Skeletal muscle tissue (tissue), 4 donors: ENCODE data around the gene KLK2. TPM values are rescaled to one million over a fixed set of nuclear protein-coding genes. Genes with fewer than 3 reads are reported as not detected.
"Not testable (repeated sequence)": the region's sequence is repeated elsewhere in the genome, so short reads cannot be mapped to it uniquely, and the experiment has no call there.

Experiments
- H3K27ac ChIP-seq: one replicate; pipeline ENCODE4 v1.7.0; 2013; ENCODE audit warnings: mild to moderate bottlenecking, low read depth, low read length, inconsistent platforms
- H3K27me3 ChIP-seq, 3 donors: one replicate each; pipeline ENCODE4 v1.7.0; 2013; ENCODE audit warnings: low read length in 3 of 3; ENCODE audit not compliant: control insufficient read depth in 3 of 3, insufficient read depth in 3 of 3
- H3K36me3 ChIP-seq, 3 donors: one replicate each; pipeline ENCODE4 v1.7.0; 2013; ENCODE audit warnings: low read length in 3 of 3; ENCODE audit not compliant: control insufficient read depth in 3 of 3, insufficient read depth in 3 of 3
- H3K4me1 ChIP-seq, 3 donors: one replicate each; pipeline ENCODE4 v1.7.0; 2013; ENCODE audit warnings: low read length in 3 of 3, mild to moderate bottlenecking in 3 of 3; ENCODE audit not compliant: control insufficient read depth in 3 of 3, insufficient read depth in 3 of 3
- H3K4me3 ChIP-seq, 3 donors: one replicate each; pipeline ENCODE4 v1.7.0; 2013; ENCODE audit warnings: low read length in 3 of 3
- H3K9ac ChIP-seq, 3 donors: one replicate each; pipeline ENCODE4 v1.7.0; 2013; ENCODE audit warnings: low read length in 3 of 3, mild to moderate bottlenecking in 3 of 3, moderate library complexity in 2 of 3, low read depth in 1 of 3
- H3K9me3 ChIP-seq, 3 donors: one replicate each; pipeline ENCODE4 v1.7.0; 2013; ENCODE audit warnings: low read length in 3 of 3; ENCODE audit not compliant: control insufficient read depth in 3 of 3
- total RNA-seq: library from RNA; depleted of rRNA; stranded (reverse); fragments of >200 nt; gene quantifications from one replicate; pipeline ENCODE4 v1.2.3, GENCODE V29; 2014
- donor health status: Osteomylitis.

Gene KLK2
- total RNA-seq, 1 donor from 2014 or later, result not detected

GRCh38 chr19:50890422-50891252, 17.4 kb downstream of the KLK2 start:
- Histone ChIP-seq H3K9me3 (no peaks in the 10 kb centered on the region), H3K27ac (no peak overlapping the region), H3K9ac (no peak overlapping the region), H3K4me3 (no peak overlapping the region), H3K27me3 (peaks cover 0 to 11% (median 6%) of the 10 kb centered on the region in 3 donors), H3K36me3 (no peaks in the 10 kb centered on the region), H3K4me1 (peaks cover 0 to 2% (median 0%) of the 10 kb centered on the region in 3 donors)

GRCh38 chr19:50891253-50891625, 18.0 kb downstream of the KLK2 start:
- H3K27me3 ChIP-seq, result peaks cover 0 to 11% (median 6%) of the 10 kb centered on the region in 3 donors
- H3K4me3 ChIP-seq, result no peak overlapping the region
- H3K27ac ChIP-seq, result no peak overlapping the region
- no peaks in the 10 kb centered on the region for H3K9me3 ChIP-seq
- peaks cover 0 to 2% (median 0%) of the 10 kb centered on the region in 3 donors for H3K4me1 ChIP-seq
- no peaks in the 10 kb centered on the region for H3K36me3 ChIP-seq
- no peak overlapping the region for H3K9ac ChIP-seq

DNA sequence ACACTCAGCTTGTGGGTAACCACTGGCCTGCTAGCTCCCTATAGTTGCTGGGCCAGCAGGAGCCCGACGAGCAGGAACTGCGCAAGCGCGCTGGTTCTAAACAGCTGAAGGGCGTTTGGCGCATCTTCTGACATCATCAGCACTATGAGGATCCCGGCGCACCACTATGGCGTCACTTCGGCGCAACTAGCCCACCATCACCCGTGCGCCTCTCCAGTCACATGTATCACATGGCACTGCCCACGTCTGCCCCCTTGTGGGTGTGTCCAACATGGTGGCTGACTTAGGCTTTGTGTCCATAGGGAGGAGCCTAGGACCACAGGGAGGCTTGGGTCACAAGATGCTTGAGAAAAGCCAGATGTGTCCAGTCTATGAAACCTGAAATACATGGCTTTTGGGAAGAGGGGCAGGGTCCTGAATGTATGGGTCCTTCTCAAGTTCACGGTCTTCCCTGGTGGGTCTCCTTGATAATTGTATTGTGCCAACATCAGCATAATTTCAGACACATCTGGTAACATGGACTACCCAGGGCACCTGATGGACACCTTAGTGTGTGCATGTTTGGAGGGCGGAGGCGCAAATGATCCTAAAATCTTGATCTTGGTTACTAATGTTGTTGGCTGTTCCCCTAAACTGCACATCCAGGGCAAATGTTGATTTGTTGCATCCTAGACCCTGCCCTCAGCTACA, 20.0 kb downstream of the KLK2 start:
- Histone ChIP-seq H3K27me3 (peaks cover 0 to 3% (median 0%) of the 10 kb centered on the region in 3 donors), H3K9ac (no peak overlapping the region), H3K27ac (no peak overlapping the region), H3K36me3 (no peaks in the 10 kb centered on the region), H3K9me3 (no peaks in the 10 kb centered on the region), H3K4me3 (no peak overlapping the region), H3K4me1 (peaks cover 0 to 2% (median 0%) of the 10 kb centered on the region in 3 donors)

GRCh38 chr19:50894478-50895356, 21.5 kb downstream of the KLK2 start:
- no peak overlapping the region for H3K27ac ChIP-seq
- no peak overlapping the region for H3K9ac ChIP-seq
- peaks cover 0 to 2% (median 0%) of the 10 kb centered on the region in 3 donors for H3K4me1 ChIP-seq
- H3K27me3 ChIP-seq, result peaks cover 0 to 3% (median 0%) of the 10 kb centered on the region in 3 donors
- no peaks in the 10 kb centered on the region for H3K9me3 ChIP-seq
- H3K4me3 ChIP-seq, result no peak overlapping the region
- no peaks in the 10 kb centered on the region for H3K36me3 ChIP-seq

- not testable (repeated sequence) for H3K9ac ChIP-seq, H3K27ac ChIP-seq, H3K4me1 ChIP-seq, H3K27me3 ChIP-seq, H3K9me3 ChIP-seq, H3K36me3 ChIP-seq, H3K4me3 ChIP-seq
Measured at GRCh38 chr19:50896089-50896590, 22.9 kb downstream of the KLK2 start.

DNA sequence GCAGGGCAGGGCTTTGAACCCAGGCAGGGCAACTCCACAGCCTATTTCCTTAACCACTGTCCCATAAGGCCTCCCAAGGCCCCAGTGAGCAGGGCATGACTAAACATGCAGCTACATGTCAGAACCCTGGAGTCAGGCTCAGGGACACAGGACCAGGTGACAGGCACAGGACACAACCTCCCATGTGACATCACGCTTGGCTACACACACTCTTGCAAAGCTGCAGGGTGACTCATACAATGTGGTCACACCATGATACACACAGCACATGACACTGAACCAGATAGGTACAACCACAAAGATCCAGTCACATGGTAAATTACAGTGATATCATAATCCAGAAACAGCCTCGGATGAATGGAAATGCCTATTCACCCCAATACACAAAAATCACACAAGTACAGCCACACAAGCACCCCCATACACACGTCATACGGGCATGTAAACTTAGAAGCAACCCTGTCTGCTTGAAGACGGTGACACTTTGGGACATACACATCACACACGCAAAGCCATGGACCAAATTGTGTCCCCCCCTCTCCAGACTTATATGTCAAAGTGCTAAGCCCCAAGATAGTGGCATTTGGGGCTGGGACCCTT, 23.5 kb downstream of the KLK2 start:
- no peaks in the 10 kb centered on the region for H3K4me1 ChIP-seq
- no peaks in the 10 kb centered on the region for H3K36me3 ChIP-seq
- H3K9me3 ChIP-seq, result no peaks in the 10 kb centered on the region
- H3K9ac ChIP-seq, result no peak overlapping the region
- no peak overlapping the region for H3K27ac ChIP-seq
- no peak overlapping the region for H3K4me3 ChIP-seq
- H3K27me3 ChIP-seq, result peaks cover 0 to 3% (median 3%) of the 10 kb centered on the region in 3 donors

DNA sequence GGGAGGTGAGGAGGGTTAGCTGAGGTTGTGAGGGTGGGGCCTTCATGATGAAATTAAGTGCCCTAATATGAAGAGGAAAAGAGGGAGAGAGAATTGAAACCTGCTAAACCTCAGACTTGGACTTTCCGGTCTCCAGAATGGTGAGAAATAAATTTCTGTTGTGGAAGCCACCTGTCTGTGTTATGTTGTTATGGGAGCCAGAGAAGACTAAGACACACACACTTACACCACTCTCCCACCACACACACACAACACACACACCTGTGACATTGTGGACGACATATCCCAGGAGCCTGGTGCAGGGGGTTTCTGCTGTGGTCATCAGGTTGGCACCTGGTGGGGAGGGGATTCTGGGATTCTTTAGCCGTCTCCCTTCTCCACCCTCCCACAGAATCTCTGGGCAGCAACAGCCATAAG, 24.0 kb downstream of the KLK2 start:
- H3K4me3 ChIP-seq, result no peak overlapping the region
- H3K4me1 ChIP-seq, result no peaks in the 10 kb centered on the region
- no peak overlapping the region for H3K27ac ChIP-seq
- peaks cover 0 to 3% (median 3%) of the 10 kb centered on the region in 3 donors for H3K27me3 ChIP-seq
- no peaks in the 10 kb centered on the region for H3K36me3 ChIP-seq
- no peaks in the 10 kb centered on the region for H3K9me3 ChIP-seq
- H3K9ac ChIP-seq, result no peak overlapping the region

DNA sequence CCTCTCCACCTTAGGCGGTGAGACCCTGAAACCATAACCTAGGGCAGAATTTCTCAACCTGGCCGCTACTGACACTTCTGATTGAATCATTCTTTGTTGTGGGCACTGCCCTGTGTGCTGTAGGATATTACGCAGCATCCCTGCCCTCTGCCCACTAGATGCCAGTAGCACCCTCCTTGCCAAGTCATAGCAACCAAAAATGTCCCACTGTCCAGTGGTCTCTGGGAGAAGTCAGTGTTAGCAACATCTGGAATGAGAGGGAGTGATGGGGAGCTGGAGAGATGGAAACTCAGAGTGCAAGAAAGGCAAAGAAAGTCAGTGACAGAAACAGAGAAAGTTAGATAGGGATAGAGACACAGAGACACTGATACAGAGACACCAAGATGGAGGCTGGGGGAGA, 24.4 kb downstream of the KLK2 start:
- no peak overlapping the region for H3K4me3 ChIP-seq
- no peak overlapping the region for H3K27ac ChIP-seq
- no peak overlapping the region for H3K9ac ChIP-seq
- peaks cover 0 to 3% (median 3%) of the 10 kb centered on the region in 3 donors for H3K27me3 ChIP-seq
- H3K9me3 ChIP-seq, result no peaks in the 10 kb centered on the region
- H3K4me1 ChIP-seq, result no peaks in the 10 kb centered on the region
- no peaks in the 10 kb centered on the region for H3K36me3 ChIP-seq

- H3K4me1 ChIP-seq, result no peaks in the 10 kb centered on the region
- H3K9ac ChIP-seq, result no peak overlapping the region
- no peak overlapping the region for H3K27ac ChIP-seq
- H3K4me3 ChIP-seq, result no peak overlapping the region
- H3K36me3 ChIP-seq, result no peaks in the 10 kb centered on the region
- peaks cover 0 to 3% (median 3%) of the 10 kb centered on the region in 3 donors for H3K27me3 ChIP-seq
- no peaks in the 10 kb centered on the region for H3K9me3 ChIP-seq
Measured at GRCh38 chr19:50898018-50898417, 24.8 kb downstream of the KLK2 start.
